K562 (cell line): Measurements from ENCODE around the gene ATP13A2. TPM values are rescaled to one million over a fixed set of nuclear protein-coding genes. Genes with fewer than 3 reads are reported as not detected.

Source experiments
- COPS2 ChIP-seq: fragments of 450-650 bp; conservative IDR thresholded peaks from 2 replicates; pipeline ENCODE4 v1.6.1; 2016; ENCODE audit warnings: mild to moderate bottlenecking, moderate library complexity
- ELF1 ChIP-seq: fragments of 200-800 bp; sonication (Bioruptor generic); IDR thresholded peaks from 2 replicates; pipeline ENCODE4 v1.6.1; 2016; ENCODE audit warnings: missing genetic modification characterization, missing compliant biosample characterization
- KLF1 ChIP-seq: fragments of 450-650 bp; IDR thresholded peaks from 2 replicates; pipeline ENCODE4 v1.6.1; 2016; ENCODE audit warnings: missing genetic modification characterization, missing compliant biosample characterization
- MEIS2 ChIP-seq: fragments of 450-650 bp; IDR thresholded peaks from 2 replicates; pipeline ENCODE4 v1.6.1; 2014; ENCODE audit warnings: mild to moderate bottlenecking; ENCODE audit not compliant: partially characterized antibody
- NFE2 ChIP-seq: IDR thresholded peaks from 2 replicates; pipeline ENCODE4 v1.6.1; 2014; ENCODE audit warnings: antibody characterized with exemption, low read depth
- TAF1 ChIP-seq: IDR thresholded peaks from 2 replicates; pipeline ENCODE4 v1.6.1; 2011; ENCODE audit warnings: mild to moderate bottlenecking, low read length, moderate library complexity; ENCODE audit not compliant: insufficient read depth, control insufficient read depth, severe bottlenecking; ENCODE audit errors: extremely low read depth
- TRIM24 ChIP-seq, 2 experiments: fragments of 450-650 bp; IDR thresholded peaks; 2 replicates each; pipeline ENCODE4 v1.6.1; 2016
- ZBTB8A ChIP-seq: fragments of 450-650 bp; IDR thresholded peaks from 2 replicates; pipeline ENCODE4 v1.6.1; 2018; ENCODE audit warnings: mild to moderate bottlenecking, moderate library complexity; ENCODE audit not compliant: partially characterized antibody
- ZNF23 ChIP-seq: fragments of 250-450 bp; sonication (Bioruptor Pico); IDR thresholded peaks from 2 replicates; pipeline ENCODE4 v1.4.0; 2020; ENCODE audit warnings: mild to moderate bottlenecking
- ZNF274 ChIP-seq: IDR thresholded peaks from 2 replicates; pipeline ENCODE4 v1.6.1; 2011; ENCODE audit warnings: low read depth, mild to moderate bottlenecking, low read length, moderate library complexity, borderline replicate concordance
- polyA plus RNA-seq, 8 experiments: library from polyadenylated mRNA; depleted of rRNA in 4 of 8; stranded (reverse) in 5 of 8; unstranded in 3 of 8; fragments of >200 nt; fragmentation: Nextera tagmentation in 2 of 8; fragmentation: Illumina TruSeq in 1 of 8; extraction: Ambion mirVana in 2 of 8; extraction: Trizol in 1 of 8; gene quantifications; 2 replicates each; pipeline versions ENCODE4 v1.2.1 to v1.2.3, GENCODE V29; 2011 to 2014; ENCODE audit warnings: inconsistent platforms in 1 of 8, missing spikeins in 1 of 8
- total RNA-seq, 7 experiments: library from RNA; depleted of rRNA in 6 of 7; stranded (reverse); fragments of >200 nt in 6 of 7; fragmentation: Illumina TruSeq in 2 of 7; extraction: Trizol in 2 of 7; gene quantifications; 2 replicates each; pipeline versions ENCODE4 v1.2.1 to v1.2.3, GENCODE V29; 2011 to 2021; ENCODE audit warnings: low replicate concordance in 1 of 7
- TF ChIP-seq, protein P1 (sequence below), 2 experiments: fragments of 450-650 bp in 1 of 2; sonication (generic) in 1 of 2; formaldehyde crosslinking; conservative IDR thresholded peaks; 2 replicates each; pipeline versions ENCODE4 v1.4.0 to v1.8.1; 2020 to 2022; ENCODE audit warnings: mild to moderate bottlenecking in 1 of 2, missing genetic modification reagents in 1 of 2
- TF ChIP-seq, protein P2 (sequence below): sonication (generic); formaldehyde crosslinking; IDR thresholded peaks from 2 replicates; pipeline ENCODE4 v1.8.0; 2022; ENCODE audit warnings: mild to moderate bottlenecking, low read depth, missing genetic modification reagents
- TF ChIP-seq, protein P3 (sequence below): fragments of 250-450 bp; sonication (Bioruptor Pico); IDR thresholded peaks from 2 replicates; pipeline ENCODE4 v1.4.0; 2020; ENCODE audit warnings: mild to moderate bottlenecking, moderate library complexity
- TF ChIP-seq, protein P4 (sequence below): fragments of 450-650 bp; IDR thresholded peaks from 2 replicates; pipeline ENCODE4 v1.6.1; 2016; ENCODE audit warnings: antibody characterized with exemption

ATP13A2 gene
- total and polyA plus RNA-seq, 9 of the 15 experiments (the other 6 are each of a cell fraction or from before 2014, with no cell fraction given) = 0.36 to 56.3 (median 16.3) TPM

DNA sequence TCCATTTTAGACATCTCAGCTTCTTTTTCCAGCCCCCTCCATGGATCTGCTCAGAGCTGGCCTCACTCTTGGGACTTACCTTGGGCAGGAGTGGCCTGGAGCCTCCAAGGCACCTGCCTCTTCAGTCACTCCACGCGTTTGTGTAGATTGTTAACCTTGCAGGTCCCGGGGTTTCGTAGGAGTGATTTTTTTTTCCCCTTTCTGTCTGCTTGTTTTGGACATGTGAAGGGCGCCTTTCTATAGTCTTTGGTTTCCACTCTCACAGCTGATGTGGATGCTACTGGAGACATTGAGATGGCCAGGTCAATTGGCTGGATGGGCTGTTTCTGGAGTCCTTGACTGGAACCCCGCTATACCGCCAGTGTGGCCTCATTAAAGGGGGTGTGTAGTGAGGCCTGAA, 44.1 kb upstream of the ATP13A2 start (continued):
- TF ChIP-seq, protein P1, sequence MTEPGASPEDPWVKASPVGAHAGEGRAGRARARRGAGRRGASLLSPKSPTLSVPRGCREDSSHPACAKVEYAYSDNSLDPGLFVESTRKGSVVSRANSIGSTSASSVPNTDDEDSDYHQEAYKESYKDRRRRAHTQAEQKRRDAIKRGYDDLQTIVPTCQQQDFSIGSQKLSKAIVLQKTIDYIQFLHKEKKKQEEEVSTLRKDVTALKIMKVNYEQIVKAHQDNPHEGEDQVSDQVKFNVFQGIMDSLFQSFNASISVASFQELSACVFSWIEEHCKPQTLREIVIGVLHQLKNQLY (CRISPR knock-in tag; conservative IDR thresholded peaks at IDR 0.05) = no peak
- TF ChIP-seq NFE2 (no peak), ZNF23 (CRISPR knock-in tag) (no peak), TAF1 (no peak), COPS2 (no peak), MEIS2 (no peak), KLF1 (tag) (no peak), ZNF274 (no peak), ELF1 (tag) (no peak), ZBTB8A (no peak), TRIM24 (IDR thresholded peaks at IDR 0.05) (no peak)
- TF ChIP-seq, protein P2, sequence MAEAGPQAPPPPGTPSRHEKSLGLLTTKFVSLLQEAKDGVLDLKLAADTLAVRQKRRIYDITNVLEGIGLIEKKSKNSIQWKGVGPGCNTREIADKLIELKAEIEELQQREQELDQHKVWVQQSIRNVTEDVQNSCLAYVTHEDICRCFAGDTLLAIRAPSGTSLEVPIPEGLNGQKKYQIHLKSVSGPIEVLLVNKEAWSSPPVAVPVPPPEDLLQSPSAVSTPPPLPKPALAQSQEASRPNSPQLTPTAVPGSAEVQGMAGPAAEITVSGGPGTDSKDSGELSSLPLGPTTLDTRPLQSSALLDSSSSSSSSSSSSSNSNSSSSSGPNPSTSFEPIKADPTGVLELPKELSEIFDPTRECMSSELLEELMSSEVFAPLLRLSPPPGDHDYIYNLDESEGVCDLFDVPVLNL (CRISPR knock-in tag) = no peak
- TF ChIP-seq, protein P3, sequence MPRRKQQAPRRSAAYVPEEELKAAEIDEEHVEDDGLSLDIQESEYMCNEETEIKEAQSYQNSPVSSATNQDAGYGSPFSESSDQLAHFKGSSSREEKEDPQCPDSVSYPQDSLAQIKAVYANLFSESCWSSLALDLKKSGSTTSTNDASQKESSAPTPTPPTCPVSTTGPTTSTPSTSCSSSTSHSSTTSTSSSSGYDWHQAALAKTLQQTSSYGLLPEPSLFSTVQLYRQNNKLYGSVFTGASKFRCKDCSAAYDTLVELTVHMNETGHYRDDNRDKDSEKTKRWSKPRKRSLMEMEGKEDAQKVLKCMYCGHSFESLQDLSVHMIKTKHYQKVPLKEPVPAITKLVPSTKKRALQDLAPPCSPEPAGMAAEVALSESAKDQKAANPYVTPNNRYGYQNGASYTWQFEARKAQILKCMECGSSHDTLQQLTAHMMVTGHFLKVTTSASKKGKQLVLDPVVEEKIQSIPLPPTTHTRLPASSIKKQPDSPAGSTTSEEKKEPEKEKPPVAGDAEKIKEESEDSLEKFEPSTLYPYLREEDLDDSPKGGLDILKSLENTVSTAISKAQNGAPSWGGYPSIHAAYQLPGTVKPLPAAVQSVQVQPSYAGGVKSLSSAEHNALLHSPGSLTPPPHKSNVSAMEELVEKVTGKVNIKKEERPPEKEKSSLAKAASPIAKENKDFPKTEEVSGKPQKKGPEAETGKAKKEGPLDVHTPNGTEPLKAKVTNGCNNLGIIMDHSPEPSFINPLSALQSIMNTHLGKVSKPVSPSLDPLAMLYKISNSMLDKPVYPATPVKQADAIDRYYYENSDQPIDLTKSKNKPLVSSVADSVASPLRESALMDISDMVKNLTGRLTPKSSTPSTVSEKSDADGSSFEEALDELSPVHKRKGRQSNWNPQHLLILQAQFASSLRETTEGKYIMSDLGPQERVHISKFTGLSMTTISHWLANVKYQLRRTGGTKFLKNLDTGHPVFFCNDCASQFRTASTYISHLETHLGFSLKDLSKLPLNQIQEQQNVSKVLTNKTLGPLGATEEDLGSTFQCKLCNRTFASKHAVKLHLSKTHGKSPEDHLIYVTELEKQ (CRISPR knock-in tag) = no peak
- TF ChIP-seq, protein P4, sequence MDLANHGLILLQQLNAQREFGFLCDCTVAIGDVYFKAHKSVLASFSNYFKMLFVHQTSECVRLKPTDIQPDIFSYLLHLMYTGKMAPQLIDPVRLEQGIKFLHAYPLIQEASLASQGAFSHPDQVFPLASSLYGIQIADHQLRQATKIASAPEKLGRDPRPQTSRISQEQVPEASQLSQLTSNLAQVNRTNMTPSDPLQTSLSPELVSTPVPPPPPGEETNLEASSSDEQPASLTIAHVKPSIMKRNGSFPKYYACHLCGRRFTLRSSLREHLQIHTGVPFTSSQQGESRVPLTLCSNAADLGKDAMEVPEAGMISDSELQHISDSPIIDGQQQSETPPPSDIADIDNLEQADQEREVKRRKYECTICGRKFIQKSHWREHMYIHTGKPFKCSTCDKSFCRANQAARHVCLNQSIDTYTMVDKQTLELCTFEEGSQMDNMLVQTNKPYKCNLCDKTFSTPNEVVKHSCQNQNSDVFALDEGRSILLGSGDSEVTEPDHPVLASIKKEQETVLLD = no peak
